Type B pancreatic cell (in vitro differentiated cells): ENCODE data around the gene PRTFDC1. TPM values are rescaled to one million over a fixed set of nuclear protein-coding genes. Genes with fewer than 3 reads are reported as not detected.

Experiments
- DNase-seq: peaks from one replicate; pipeline ENCODE4 v3.0.0; 2021; ENCODE audit warnings: mixed read lengths; ENCODE audit not compliant: unreplicated experiment; ENCODE audit errors: extremely low spot score
- H3K27ac Mint-ChIP-seq: 2 replicates; pipeline ENCODE4 v1.8.0; 2021; ENCODE audit warnings: mild to moderate bottlenecking, mixed read lengths
- H3K27me3 Mint-ChIP-seq: 2 replicates; pipeline ENCODE4 v1.8.0; 2021; ENCODE audit warnings: mixed read lengths
- H3K36me3 Mint-ChIP-seq: 2 replicates; pipeline ENCODE4 v1.8.0; 2021; ENCODE audit warnings: mixed read lengths
- H3K4me1 Mint-ChIP-seq: one replicate; pipeline ENCODE4 v1.8.0; 2021; ENCODE audit warnings: mixed read lengths; ENCODE audit not compliant: unreplicated experiment
- H3K4me3 Mint-ChIP-seq: 2 replicates; pipeline ENCODE4 v1.8.0; 2021; ENCODE audit warnings: mild to moderate bottlenecking, mixed read lengths
- H3K9me3 Mint-ChIP-seq: 2 replicates; pipeline ENCODE4 v1.8.0; 2021; ENCODE audit warnings: mixed read lengths
- CTCF ChIP-seq: fragments of 200-600 bp; sonication (generic); conservative IDR thresholded peaks from 2 replicates; pipeline ENCODE4 v1.5.0; 2021; ENCODE audit warnings: antibody characterized with exemption, mild to moderate bottlenecking
- total RNA-seq: library from RNA; stranded (reverse); gene quantifications from 2 replicates; pipeline ENCODE4 v1.2.1, GENCODE V29; 2021; ENCODE audit warnings: low replicate concordance

PRTFDC1 gene
- total RNA-seq, 1 donor from 2014 or later = 22.9 TPM

GRCh38 chr10:24938076-24938475, 14.3 kb downstream of the PRTFDC1 start:
- Mint-ChIP-seq H3K9me3 (no peaks in the 10 kb centered on the region), H3K27me3 (no peaks in the 10 kb centered on the region), H3K4me1 (no peaks in the 10 kb centered on the region), H3K4me3 (no peak overlapping the region), H3K36me3 (peaks cover 24% of the 10 kb centered on the region), H3K27ac (no peak overlapping the region)
- DNase-seq = no peak
- TF ChIP-seq CTCF = no peak

GRCh38 chr10:24935504-24936292, 16.7 kb downstream of the PRTFDC1 start:
- no peak overlapping the region for H3K27ac Mint-ChIP-seq
- no peaks in the 10 kb centered on the region for H3K27me3 Mint-ChIP-seq
- no peaks in the 10 kb centered on the region for H3K4me1 Mint-ChIP-seq
- no peak for DNase-seq
- TF ChIP-seq CTCF = no peak
- H3K4me3 Mint-ChIP-seq = no peak overlapping the region
- peaks cover 23% of the 10 kb centered on the region for H3K36me3 Mint-ChIP-seq
- no peaks in the 10 kb centered on the region for H3K9me3 Mint-ChIP-seq

GRCh38 chr10:24931236-24931635, 21.2 kb downstream of the PRTFDC1 start:
- H3K4me1 Mint-ChIP-seq = peaks cover 10% of the 10 kb centered on the region
- no peaks in the 10 kb centered on the region for H3K9me3 Mint-ChIP-seq
- DNase-seq = no peak
- peaks cover 14% of the 10 kb centered on the region for H3K36me3 Mint-ChIP-seq
- H3K27me3 Mint-ChIP-seq = no peaks in the 10 kb centered on the region
- H3K27ac Mint-ChIP-seq = no peak overlapping the region
- no peak for TF ChIP-seq CTCF
- H3K4me3 Mint-ChIP-seq = no peak overlapping the region

- H3K9me3 Mint-ChIP-seq = no peaks in the 10 kb centered on the region
- no peak for DNase-seq
- no peak overlapping the region for H3K27ac Mint-ChIP-seq
- no peak for TF ChIP-seq CTCF
- H3K4me1 Mint-ChIP-seq = peaks cover 10% of the 10 kb centered on the region
- no peaks in the 10 kb centered on the region for H3K27me3 Mint-ChIP-seq
- H3K36me3 Mint-ChIP-seq = peaks cover 17% of the 10 kb centered on the region
- no peak overlapping the region for H3K4me3 Mint-ChIP-seq
Observed at GRCh38 chr10:24930427-24930826, 22.0 kb downstream of the PRTFDC1 start.

- no peak for DNase-seq
Observed at GRCh38 chr10:24929904-24930303, 22.5 kb downstream of the PRTFDC1 start.

More at GRCh38 chr10:24929904-24930303, 22.5 kb downstream of the PRTFDC1 start:
- no peak overlapping the region for H3K27ac Mint-ChIP-seq
- no peaks in the 10 kb centered on the region for H3K9me3 Mint-ChIP-seq
- no peaks in the 10 kb centered on the region for H3K27me3 Mint-ChIP-seq
- no peak overlapping the region for H3K4me3 Mint-ChIP-seq
- H3K4me1 Mint-ChIP-seq = peaks cover 10% of the 10 kb centered on the region
- no peak for TF ChIP-seq CTCF
- peaks cover 20% of the 10 kb centered on the region for H3K36me3 Mint-ChIP-seq
